HG02588 (cell line): ENCODE data around the gene CFI.
"Not testable (repeated sequence)": the region's sequence is repeated elsewhere in the genome, so short reads cannot be mapped to it uniquely, and the experiment has no call there.

Experiments
- ATAC-seq: cut with Tn5 transposase; IDR thresholded peaks from one replicate; pipeline ENCODE4 v1.9.1; 2021; ENCODE audit warnings: mild to moderate bottlenecking, moderate library complexity; ENCODE audit not compliant: unreplicated experiment

The CFI gene

DNA sequence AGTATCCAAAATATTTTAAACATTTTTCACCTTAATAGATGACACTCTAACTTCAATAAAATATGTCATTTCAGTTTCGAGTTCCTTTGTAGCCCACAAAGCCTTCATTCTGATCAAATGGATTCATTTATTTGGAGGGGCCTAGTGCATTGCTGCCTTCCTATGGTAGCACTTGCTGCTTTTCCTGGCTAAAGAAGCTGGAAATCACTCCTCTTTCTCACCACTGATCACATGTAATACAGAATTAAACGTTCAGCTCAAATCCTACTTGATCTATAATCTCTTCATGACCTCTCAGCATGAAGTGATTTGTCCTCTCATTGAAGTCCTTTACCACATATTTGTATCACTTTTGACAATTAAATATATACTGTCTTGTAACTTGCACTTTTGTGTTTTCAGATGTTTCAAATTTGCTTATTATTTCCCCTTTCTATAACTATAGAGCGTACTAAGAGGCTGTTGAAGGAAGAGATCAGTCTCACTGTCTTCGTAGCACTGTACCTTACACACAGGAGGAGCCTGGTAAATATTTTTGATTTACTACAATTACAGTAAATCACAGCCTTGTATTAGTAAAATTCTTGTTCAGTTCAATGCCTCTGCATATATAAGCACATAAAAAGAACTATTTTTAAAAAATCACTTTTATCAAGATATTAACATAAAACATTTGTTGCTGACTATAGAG, 555 bp downstream of the CFI start:
- ATAC-seq = no peak

DNA sequence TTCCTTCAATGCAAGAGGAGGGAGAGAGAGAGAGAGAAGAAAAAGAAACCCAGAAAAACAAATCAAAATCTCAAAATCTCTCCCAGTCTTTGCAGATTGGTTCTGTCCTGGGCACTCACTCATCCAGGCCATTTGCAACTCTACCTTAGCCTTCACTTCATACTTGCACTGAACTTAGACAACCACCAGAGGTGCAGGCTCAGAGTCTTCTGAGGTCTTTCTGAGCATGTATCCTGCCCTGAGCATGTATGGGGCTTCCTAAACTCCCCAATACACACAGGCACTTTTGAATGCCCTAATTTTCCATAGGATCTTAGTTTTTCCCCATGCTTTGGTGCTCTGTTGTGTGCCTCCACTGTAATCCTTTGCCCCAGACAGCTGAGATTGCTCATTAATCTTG, 2.9 kb downstream of the CFI start:
- no peak for ATAC-seq

DNA sequence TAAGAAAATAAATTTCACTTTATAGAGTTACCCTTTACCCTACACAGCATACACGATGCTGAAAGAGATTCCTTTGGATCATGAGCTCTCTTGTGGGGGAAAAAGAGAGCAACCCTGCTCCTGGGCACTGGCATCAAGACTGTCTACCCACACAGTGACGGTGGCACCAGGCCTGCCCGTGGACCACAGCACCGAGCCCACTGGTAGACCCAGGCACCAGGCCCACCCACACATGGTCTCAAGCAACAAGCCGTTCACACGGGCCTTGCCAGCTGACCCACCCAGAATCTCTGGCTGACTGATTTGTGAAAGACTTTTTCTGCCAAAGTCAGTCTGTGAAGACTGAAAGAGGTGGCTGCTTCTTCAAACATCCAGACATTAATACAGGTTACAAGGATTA, 6.7 kb downstream of the CFI start:
- no peak for ATAC-seq

DNA sequence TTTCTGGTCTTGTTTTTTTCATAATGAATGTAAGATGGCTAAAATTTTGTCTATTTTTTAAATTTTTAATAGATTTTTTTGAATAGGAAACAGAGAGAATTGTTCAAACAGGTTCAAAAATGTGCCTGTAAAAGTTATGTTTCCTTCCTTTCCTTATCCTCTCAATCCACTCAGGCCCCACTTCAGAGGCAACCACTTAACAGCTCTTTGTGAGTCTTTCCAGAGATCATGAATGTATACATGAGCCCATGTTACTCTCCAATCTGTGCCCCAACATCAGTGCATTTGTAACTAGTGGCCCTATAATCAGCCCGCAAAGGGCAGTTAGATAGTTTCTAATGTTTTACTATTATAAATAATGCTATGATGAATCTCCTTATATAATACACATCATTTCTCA, 14.0 kb downstream of the CFI start:
- no peak for ATAC-seq

DNA sequence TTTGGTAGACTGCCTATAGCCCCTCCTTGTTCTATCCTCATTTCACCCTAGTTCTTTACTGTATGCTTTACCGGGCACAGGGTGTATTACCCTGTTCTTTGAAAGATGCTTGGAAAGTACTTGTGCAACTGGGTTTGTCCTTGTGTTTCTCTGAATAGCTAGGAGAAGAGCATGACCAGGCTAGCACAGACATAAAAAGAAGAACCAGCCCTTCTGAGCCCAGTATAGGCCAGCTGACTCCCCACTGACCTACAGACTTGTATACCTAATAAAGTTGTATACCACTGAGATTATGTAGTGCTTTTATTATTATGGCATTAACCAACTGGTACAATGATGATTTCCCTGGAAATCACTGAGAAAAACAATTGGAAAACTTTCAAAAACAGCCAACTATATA, 15.0 kb downstream of the CFI start:
- no peak for ATAC-seq

DNA sequence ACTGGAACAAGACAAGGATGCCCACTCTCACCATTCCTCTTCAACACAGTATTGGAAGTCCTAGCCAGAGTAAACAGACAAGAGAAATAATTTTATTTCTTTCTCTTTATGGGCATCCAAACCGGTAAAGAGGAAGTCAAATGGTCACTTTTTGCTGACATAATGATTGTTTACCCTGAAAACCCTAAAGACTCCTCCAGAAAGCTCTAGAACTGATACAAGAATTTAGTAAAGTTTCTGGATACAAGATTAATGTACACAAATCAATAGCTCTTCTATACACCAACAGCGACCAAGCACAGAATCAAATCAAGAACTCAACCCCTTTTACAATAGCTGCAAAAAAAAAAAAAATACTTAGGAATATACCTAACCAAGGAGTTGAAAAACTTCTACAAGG, 19.7 kb downstream of the CFI start:
- not testable (repeated sequence) for ATAC-seq

DNA sequence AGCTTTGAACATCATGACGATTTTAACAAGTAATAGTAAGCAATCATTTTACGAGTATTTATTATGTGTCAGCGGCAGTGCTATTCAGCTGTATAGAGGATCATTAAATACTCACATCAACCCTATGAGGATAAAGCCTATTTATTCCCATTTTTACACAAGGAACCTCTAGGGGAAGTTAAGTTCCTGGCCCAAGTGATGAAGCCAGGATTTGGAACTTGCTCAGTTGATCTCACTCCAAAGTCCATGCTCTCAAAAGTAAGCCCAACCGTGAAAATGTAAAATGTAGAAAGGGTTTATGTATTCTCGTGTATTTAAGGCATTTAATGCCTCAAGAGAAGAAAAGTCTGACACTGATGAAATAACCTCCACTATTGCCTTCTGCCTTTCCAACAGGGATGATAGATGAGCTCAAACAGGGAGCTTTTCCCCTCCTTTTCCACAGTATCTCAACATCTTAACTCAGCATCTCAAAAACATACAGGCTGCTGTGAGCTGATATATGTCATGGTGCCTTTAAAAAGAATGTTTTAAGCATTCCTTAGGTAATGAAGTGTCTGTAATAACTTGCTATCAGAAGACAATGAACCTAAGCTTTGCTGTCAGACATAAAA, 36.9 kb downstream of the CFI start:
- ATAC-seq = no peak

DNA sequence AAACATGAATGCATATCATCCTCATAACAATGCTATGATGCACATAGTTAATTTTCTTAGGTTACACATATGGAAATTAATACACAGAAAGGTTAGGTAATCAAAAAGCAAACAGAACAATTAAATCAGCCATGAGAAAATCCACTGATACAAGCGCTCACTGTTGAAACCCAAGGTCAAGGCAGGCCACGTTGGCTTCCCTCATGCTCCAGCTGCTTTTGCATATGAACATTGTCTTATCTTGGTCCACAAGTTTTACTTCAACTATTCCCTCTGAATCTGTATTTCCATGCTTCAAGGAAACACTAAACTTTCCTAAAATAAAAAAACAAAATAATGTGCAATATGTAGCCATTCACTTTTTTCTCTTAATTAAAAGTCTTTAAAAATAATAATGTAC, 37.4 kb downstream of the CFI start:
- ATAC-seq = no peak

DNA sequence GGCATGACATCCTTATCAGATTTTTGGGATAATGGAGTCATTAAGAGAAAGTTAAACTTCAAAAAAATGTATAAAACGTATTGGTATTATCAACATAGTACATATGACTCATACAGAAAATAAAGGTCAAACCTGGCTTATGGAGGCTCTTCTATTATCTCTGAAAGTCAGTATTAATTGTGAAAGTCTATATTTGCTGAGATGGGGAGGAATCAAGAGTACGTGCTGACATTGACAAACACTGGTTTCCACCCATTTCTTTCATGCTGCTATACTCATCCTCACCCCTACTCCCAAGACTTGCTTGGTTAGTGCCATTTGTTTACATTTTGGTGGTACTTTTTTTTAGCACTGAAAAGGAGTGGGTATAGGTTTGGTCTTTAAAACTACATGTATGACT, 41.1 kb downstream of the CFI start:
- no peak for ATAC-seq

DNA sequence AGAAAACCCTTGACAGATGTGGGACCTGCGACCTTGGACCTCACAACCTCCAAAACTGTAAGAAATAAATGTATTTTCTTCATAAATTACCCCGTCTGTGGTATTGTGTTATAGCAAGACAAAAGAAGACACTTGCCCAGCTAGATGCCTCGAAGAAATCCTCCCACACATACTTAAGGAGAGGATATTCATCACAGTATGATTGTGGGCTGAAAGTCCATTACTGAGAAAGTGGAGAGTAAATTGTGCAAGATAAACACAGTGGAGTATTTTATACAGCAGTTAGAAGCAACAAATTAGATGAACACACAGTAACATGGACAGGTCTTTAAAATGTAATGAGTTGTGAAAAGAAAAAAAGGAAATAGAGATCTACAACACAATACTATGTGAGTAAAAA, 46.1 kb downstream of the CFI start:
- no peak for ATAC-seq

DNA sequence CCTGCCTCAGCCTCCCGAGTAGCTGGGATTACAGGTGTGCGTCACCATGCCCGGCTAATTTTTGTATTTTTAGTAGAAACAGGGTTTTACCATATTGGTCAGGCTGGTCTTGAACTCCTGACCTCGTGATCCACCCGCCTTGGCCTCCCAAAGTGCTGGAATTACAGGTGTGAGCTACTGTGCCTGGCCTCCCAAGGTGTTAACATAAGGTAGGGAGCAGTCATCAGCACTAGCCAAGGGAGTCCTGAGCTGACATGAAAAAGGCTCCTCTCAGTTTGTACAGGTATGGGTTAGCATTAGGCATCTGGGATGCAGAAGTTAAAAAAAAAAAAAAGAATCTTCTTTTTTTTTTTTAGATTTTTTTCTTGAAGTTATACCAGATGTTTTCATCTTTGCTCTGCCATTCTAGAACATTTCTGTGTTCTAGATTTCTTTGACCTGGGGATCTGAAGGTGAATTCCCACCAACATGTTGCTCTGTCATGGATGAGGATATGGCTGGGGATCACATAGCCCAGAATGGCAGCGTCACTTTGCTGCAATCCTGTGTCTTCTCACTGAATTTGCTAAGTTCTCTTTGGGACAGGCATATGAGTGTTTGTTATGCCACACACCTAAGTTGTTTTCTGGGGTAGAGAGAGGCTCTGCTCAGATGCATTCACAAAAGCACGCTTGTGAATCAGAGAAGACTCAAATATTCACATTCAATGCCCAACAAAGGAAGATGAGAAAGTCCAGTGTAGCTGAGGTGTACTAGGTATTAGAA, 47.5 kb downstream of the CFI start:
- ATAC-seq = no peak

DNA sequence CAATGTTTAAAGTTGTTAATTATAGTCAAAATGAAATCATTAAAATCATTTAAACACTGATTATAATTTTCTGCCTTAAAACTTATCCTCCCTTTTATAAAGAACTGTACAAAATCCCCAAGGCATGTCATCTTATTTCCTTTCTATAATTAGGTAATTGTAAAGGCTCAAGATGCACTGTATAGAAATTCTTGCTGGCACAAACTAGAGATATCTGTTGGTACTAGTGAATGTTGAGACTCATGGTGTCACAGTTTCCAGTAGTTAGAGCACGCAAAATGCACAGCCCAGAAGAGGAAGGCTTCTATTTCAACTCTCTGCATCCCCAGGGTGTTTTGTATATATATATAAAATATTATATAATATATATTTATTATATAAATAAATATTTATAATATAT, 49.3 kb downstream of the CFI start:
- no peak for ATAC-seq

DNA sequence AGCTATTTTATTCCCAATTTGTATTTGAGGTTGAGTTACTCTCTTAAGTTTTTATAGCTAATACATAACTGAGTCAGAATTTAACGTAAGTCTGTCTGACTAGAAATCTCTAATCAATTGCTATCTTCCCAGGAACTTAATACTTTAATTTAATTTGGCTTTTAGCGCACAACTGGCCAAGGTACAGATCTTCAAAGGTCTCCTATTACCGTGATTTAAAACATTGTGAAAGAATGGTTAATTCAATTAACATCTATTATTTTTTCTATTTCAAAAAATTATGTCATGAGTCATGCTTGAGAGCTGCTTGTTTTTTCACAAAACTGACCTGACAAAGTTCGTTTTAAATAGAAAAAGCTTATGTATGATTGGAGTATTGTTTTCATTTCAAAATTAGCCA, 49.9 kb downstream of the CFI start:
- no peak for ATAC-seq

DNA sequence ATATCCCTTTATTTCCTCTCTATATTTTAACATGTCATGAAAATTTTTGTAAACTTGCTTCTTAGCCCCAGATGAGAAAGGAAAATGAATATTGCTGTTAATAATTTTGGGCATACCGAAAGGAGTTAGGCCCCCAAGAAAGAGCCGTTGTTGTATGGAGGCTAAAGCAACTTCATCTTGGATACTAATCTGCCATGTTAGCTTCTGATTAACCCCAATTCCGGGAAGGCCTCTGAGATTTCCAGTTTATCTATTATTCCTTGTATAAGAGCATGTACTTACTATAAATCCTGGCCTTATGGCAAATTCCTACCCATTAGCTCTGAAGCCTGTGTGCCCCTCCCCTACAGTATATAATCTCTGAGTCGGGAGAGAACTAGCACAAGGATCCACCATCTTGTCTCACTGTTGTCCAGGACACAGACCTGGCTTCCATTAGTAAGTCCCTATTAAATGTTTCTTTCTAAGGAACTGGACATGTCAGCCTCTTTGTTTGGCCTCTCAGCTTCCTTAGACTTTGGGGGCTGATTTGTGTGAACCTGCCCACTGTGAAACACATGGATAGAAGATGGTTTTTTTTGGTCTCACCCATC, 51.1 kb downstream of the CFI start:
- no peak for ATAC-seq

DNA sequence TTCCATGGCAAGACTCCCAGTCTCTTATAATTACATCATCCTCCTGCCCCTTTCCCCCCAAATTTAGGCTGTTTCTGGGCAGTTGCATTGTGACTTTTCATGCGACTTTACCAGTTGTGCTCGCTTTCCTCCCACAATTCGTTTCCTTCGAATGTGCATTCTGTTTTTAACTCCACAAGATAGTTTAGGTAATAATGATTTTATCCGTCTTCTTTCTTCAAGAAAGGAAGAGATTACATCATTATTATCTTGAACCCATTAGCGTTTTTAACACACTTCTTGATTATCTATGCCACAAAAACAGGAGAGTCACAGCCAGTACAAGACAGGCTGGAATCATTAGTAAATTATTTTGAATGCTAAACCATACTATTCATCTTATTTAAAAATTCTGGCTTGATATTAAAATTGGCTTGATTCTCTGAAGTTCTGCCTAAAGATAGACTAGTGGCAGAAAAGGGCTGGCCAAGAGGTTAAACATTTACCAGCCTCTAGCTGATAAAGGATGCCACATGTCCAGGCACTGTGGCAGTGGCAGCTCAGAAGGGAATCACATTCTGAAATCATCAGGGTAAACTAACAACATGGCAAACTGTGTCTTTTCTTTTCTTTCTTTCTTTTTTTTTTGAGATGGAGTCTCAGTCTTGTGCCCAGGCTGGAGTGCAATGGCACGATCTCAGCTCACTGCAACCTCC, 52.3 kb downstream of the CFI start:
- no peak for ATAC-seq

DNA sequence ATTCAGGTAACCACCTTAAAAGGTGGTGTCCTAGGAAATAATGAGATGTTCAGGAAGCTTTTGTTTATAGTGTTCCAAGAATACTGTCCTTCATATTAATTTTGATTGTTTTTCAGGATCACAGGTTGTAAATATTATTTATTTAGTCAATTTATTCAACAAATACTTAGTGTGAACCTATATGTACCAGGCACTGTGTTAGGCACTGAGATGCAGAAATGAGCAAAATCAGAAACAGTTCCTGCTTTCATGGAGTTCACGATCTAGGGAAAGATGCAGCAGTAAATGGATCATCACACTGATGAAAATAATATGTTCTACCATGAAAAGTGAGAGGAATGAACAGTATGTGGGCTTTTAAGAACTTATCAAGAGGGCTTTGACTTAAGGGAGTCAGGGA, 53.7 kb downstream of the CFI start:
- no peak for ATAC-seq

DNA sequence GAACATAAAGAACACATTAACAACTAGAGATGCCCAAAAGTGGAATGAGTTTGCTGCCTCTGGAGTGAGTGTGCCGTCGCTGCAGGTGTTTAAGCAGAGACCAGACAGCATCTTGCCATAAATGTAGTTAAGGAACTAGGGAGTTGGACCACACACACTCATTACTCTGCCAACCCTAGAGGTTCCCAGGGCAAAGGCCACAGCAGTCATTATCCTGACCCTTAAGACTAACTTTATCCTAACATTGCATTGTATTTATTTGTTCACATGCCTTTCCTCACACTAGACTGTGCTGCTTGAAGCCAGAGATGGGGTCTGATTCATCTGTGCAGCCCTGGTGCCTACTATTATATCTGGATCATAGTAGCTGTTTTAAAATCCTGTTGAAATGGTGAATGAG, 55.1 kb downstream of the CFI start:
- no peak for ATAC-seq

DNA sequence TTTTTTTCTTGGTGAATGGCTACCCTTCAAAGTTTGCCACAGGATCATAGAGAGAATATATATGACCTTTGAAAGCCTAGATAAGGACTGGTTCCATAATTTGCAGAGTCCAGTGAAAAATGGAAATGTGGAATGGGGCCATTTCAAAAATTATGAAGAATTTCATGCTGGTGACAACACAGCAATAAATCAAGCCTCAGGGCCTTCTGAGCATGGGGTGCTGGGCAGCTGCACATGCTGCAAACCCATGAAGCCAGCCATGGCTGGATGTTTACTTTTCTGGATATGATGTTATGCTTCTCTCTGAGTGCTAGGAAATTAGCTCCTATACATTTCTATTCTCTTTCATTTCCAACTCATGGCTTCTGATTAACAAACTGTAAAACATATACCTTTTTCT, 56.0 kb downstream of the CFI start:
- ATAC-seq = no peak

DNA sequence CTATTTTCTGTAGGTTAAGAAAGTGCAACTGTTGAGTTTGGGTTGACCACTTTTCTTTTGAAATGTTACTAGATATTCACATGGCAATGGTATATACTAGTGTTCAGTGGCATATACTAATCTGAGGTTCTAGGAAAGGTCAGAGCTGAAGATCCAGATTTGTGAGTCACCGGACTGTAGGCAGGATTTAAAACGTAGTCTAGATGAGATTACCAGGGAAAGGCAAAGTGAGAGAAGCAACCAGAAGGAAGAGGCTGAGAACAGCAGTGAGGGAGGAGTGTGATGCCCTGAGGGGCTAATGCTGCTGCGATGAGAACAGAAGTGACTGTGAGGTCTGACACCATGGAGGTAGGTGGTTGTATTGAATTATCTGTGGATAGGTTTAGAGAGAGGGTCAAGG, 62.3 kb downstream of the CFI start:
- no peak for ATAC-seq

DNA sequence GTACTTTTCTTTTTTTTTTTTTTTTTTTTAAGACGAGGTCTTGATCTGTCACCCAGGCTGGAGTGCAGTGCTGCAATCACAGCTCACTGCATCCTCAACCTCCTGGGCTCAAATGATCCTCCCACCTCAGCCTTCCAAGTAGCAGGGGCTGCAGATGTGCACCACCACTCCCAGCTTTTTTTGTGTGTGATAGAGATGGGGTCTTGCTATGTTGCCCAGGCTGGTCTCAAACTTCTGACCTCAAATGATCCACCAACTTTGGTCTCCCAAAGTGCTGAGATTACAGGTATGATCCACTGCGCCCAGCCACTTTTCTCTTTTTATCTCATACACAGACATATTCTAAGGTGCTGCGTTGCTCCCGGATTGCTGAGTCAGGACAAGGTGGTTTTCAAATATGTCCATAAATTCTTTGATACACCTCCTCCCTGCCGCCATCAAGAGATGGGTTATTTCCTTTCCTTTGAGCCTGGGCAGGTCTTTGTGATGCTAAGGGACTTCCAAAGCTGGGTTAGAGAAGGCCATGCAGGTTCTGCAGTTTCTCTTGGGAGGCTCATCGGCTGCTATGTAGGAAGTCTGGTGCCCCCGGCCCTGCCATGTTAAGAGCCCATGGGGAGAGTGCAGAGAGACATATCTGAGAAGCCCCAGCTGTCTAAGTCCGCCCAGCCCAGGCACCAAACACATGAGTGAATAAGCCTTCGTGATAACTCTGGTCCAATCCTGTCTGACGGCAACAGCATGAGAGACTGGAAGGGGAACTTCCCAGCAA, 63.5 kb downstream of the CFI start:
- no peak for ATAC-seq
